Middle frontal gyrus (tissue), 1 donor: ENCODE measurements around the gene MYO5A.
"Not testable (repeated sequence)": the region's sequence is repeated elsewhere in the genome, so short reads cannot be mapped to it uniquely, and the experiment has no call there.

ENCODE experiments used
- DNase-seq: peaks from one replicate; pipeline ENCODE4 v3.0.0-alpha.2; 2015; ENCODE audit warnings: low spot score; ENCODE audit errors: extremely low spot score

Gene MYO5A

DNA sequence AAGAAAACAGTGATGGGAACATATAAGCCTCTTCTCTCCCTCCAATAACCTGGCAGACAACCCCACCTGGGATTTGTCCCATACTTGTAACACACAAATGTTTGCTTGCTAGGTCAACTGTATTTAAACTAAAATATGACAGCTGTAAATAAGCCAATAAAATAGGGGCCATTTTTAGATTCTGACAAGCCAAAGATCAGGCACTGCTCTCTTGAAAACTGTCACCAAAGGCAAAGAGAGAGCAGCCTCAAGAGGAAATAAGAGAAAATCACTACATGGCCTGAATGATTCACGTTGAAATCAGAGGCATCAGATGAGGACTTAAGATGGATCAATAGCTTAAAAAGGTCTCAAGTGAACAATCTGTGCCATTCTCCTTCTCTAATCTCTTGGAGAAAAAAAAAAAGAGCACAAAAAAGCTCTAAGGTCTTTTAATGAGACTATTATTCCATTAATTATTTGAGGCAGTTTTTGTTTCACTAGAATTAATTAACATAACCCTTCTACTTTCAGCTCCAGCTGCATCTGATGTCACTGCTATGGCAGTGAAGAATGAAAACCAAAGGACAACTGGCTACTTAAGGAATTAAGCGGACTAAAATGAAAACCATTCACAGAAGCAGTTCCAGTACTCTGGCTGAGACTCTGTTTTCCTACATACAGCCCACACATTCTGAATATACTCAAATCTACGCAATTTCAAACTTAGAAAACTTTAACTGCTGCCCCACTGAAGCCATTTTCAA lies 19.0 kb downstream of the MYO5A start:
- no peak for DNase-seq

DNA sequence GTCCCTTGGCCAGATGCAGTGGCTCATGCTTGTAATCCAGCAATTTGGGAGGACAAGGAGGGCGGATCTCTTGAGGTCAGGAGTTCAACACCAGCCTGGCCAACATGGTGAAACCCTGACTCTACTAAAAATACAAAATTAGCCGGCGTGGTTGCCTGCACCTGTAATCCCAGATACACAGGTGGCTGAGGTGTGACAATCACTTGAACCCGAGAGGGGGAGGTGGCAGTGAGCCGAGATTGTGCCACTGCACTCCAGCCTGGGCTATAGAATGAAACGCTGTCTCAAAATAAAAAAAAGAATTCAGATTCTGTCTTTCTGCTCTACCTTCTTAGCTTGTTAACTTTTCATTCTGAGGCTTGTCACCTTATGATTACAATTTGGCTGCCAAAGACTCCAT lies 22.1 kb downstream of the MYO5A start:
- DNase-seq: no peak

DNA sequence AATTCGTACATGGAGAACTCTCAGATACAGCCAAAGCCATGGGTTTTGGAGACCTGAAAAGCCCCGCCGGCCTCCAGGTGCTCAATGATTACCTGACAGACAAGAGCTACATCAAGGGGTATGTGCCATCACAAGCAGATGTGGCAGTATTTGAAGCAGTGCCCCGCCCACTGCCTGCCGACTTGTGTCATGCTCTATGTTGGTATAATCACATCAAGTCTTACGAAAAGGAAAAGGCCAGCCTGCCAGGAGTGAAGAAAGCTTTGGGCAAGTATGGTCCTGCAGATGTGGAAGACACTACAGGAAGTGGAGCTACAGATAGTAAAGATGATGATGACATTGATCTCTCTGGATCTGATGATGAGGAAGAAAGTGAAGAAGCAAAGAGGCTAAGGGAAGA lies 23.5 kb downstream of the MYO5A start:
- no peak for DNase-seq

DNA sequence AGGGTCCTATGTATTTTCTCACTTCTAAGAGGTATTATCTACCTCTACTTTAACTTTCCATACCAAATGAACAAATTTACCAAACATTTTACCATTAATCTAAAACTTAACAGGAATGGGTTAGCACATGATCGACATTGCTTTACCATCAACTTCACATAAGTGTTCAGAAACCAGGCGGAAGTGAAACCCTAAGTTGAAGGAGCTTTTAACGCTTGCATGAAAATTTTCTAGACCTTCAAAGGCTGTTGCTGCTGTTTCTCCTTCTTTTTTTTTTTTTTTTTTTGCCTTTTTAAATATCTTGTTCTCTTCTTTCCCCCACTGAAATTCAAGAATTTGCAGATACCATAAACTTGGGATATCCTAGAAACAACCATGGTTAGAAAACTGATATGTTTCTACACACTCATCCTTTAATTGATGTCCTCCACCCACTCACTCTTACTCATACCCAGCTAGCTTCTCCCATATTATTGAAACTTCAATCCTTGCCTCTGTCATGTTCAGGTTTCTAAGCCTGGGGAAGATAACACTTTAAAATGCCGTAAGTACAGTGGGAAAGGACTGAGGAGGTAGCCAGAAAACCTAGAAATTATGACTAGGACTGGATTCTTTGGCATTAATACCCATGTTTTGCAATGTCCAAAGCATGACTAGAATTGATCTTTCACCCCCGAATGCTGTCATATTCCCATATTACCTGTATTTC lies 24.7 kb downstream of the MYO5A start:
- no peak for DNase-seq

DNA sequence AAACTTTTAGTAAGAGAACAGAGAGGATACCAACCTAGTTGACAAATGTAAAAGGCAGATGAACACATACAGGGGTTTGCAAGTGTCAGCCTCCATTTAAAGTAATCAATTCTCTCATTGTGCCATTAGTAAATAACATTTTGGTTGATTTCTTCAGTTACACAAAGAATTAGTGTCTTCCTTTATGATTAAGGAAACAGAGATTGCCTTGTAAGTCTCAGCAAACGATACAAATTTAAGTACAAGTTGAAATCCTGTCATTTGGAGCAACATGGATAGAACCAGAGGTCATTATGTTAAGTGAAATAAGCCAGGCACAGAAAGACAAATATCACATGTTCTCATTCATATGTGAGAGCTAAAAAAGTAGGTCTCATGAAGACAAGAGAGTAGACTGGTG lies 26.1 kb downstream of the MYO5A start:
- DNase-seq: no peak

DNA sequence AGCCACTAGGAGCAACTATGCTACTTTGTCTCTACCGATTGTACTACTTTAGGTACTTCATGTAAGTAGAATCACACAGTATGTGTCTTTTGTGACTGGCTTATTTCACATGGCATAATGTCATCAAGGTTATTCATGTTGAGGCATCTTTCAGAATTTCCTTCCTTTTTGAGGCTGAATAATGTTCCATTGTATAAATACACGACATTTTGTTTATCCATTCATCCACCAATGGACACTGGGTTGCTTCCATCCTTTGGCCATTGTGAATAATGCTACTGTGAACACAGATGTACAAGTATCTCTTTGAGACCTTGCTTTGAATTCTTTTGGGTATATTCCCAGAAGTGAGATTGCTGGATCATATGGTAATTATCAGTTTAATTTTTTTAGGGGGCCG lies 29.2 kb downstream of the MYO5A start:
- no peak for DNase-seq

DNA sequence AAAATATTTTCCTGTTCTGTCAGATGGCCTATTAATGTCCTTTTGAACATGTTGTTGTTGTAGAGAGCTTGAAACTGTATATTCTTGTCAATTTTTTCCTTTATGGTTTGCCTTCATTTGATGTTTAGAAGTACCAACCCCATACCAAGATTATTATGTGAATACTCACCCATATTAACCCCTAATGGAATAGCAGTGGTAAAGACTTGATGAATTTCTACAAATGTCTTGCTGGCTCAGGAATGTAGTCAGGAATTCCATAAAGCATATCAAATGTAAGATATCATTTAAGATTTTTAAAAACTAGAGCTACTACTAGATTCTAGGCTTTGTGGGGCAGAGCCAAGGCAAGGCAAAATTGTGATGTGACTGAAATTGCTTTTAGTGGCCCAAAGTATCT lies 30.0 kb downstream of the MYO5A start:
- DNase-seq: no peak

DNA sequence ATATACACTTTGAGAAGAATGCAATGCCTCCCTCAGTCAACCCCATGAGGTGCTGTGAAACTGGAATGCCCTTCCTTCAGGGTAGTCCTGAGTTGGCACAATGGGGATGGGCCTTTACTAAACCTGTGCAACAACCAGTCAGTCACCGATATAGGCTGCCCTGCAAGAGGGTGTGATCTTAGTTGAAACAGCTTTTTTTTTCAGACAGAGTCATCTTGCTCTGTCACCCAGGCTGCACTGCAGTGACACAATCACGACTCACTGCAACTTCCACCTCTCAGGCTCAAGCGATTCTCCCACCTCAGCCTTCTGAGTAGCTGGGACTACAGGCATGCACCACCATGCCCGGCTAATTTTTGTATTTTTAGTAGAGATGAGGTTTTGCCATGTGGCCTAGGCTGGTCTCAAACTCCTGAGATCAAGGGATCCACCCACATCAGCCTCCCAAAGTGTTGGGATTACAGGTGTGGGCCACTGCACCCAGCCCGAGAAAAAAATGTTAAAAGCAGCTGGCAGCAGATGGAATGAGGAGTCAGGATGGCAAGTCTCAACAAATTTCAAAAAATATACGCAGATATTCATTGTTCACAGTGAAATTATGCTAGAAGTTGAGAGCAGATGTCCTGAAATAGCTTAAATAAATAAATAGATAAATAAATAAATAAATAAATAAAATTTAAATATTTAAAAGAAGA lies 31.8 kb downstream of the MYO5A start:
- DNase-seq: no peak

DNA sequence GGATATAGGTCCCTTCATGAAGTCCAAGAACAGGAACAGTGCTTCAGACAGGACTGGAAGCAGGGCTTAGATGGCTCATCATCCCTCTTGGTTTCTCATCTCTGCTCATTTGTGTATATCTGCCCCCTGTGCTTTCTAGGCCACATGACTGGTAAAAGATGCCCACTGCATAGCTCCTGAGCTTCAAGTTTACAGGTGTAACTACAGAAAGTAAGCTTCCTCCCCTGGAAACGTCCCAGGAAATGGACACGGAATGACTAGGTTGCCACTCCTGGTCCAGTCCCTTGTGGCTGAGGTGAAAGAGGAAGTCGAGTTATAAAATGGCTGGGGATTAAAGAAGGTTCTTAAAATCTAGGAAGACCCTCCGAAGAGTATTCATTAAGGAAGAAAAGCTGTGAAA lies 32.5 kb downstream of the MYO5A start:
- DNase-seq: no peak

DNA sequence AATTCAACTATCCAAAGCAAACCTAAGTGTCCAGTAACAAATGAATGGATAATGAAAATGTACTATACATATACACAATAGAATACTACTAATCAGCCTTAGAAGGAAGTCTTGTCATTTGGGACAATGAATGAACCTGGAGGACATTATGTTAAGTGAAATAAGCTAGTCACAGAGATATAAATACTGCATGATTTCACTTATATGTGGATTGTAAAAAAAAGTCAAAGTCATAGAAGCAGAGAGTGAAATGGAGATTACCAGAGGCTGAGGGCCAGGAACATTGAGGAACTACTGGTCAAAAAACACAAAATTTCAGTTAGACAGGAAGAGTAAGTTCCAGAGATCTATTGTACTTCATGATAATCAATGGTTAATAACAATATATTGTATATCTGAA lies 33.6 kb downstream of the MYO5A start:
- DNase-seq: no peak

DNA sequence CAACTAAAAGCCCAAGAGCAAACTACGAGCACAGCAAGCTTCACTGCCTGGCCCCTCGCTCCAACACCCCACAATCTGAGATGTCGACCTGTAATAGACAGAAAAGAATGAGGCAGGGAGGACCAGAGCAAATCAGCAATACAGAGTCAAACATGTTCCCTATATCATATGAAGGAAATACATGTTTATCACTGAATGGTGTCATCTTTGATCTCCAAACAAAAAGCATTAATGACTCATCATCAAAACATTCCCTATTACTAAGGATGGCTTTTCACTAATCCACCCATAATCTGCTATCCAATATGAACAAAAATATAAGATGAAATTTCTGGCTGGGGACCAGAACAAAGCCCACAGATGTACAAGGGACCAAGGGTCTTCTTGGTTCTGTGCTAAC lies 34.7 kb downstream of the MYO5A start:
- no peak for DNase-seq

DNA sequence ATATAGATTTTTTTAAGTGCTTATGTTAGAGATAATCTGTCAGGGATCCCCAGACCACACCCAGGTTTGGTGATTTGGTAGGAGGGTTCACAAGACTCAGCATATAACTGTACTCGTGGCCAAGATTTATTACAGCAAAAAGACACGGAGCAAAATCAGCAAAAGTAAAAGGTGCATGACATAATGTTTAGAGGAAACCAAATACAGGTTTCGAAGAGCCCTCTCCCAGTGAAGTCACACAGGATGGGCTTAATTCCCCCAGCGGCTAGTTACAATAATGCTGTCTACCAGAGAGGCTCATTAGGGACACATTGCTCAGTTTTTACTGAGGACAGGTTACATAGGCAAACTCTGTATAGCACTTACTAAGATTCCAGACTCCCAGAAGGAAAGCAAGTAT lies 36.5 kb downstream of the MYO5A start:
- no peak for DNase-seq

DNA sequence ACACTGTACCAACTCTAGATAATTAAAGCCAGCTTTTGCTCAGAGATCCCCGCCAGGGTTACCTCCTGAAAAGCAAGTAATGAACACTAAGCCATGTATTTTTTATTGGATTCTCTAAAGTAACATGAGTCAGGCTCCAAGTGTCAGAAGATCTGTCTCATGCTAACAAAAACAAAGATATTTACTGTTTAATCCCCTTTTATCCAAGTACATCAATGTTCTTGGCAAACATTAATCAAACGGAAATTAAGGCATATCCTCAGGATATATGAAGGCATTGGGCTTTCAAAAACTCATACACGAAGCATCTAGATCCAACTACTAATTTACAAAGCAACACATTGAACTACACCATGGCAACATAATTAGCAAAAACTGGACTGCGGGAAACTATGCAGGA lies 37.2 kb downstream of the MYO5A start:
- no peak for DNase-seq

DNA sequence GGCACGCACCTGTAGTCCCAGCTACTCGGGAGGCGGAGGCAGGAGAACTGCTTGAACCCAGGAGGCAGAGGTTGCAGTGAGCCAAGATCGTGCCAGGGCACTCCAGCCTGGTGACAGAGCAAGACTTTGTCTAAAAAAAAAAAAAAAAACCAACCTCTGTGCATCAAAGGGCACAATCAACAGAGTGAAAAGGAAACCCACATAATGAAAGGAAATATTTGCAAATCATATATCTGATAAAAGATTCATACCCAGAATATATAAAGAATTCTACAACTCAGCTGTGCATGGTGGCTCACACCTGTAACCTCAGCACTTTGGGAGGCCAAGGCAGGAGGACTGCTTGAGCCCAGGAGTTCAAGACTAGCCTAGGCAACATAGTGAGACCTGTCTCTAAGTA lies 39.2 kb downstream of the MYO5A start:
- not testable (repeated sequence) for DNase-seq

DNA sequence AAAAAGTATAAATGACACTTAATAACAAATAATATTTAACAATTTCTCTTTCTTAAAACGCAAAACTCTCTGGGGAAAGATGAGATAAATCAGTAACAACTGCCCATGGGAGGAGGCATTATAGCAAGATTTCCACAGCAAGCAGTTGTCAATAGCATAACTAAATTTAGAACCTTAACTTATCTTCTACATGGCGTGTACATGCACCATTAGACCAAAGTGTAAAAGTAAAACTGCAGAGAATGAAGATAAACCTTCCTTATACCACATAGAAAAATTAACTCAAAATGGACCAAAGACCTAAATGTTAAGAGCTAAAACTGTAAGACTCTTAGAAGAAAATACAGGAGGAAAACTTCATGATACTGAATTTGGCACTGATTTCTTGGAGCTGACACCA lies 39.9 kb downstream of the MYO5A start:
- DNase-seq: no peak

DNA sequence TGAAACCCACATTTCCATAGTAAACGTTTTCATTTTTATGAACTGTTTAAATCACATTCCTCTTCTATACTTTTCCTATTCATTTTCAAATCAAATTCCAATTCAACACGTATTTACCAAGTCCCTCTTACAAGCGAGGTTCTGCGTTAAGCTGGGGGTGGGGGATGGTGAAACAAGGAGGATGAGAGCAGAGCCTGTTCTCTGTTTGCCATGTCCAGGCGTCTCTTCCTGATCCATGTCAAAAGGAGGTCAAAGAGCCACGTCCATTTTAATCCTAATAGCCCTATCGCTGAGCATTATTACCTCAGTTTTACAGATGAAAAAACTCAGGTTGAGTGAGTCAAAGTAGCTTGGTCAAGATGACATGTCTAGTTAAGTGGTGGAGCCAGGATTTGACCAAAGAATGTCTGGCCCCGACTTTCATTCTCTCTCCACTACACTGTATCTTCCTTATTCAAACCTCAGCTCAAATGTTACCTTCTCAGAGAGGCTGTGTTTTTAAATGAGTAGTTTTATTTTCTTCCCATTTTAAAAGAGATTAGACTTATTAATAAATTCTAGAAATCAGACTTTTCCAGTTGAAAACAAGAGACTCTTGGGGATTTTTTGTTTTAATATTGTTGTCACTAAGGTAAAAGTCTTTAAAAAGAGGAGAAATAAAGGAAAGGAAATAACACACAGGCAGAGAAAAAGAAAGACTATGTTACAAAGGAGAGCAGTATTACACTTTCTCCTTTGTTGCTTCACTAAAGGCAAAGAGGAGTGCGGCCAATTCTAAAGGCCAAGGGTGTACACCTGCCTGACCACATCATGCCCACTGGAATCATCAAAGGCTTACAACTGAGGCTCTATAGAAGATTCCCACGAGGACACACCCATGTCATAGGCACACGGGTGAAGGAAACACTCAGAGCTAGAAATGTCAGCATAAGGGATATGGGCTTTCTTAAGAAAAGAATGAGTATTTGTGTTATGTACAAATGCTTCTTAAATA lies 42.4 kb downstream of the MYO5A start:
- no peak for DNase-seq

DNA sequence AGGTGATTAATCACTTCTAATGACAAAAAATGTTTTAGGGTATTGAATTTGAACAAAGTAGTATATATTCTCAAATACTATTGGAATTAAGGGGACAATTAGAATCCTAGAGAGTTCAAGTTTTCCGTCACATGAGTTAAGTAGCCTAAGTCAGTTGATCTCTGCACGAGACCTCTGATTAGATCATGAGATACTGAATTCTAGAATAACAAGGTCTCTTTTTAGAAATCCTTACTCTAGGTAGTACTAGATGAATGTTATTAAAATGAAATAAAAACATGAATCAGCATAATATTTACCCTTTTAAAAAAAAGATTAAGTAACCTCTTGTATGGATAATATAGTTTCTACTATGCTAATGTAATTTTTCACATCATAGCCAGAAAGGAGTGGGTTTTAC lies 43.4 kb downstream of the MYO5A start:
- no peak for DNase-seq

DNA sequence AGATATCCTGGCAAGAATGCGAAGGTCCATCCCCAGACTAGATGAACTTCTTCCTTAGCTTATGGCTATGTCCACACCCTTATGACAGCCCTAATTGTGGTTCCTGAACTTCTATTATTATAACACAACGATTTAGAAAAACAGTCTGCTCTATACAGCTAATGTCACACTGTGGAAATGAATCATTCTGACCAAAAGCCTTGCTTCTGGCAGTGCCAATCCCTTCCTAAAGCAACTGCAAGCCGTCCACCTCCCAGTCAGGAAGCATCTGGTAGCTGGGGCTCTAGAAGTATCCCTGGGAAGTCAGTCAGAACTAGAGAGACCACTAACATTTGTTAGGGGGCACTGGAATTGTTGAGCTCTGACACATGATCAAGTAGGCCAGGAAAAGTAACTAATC lies 45.0 kb downstream of the MYO5A start:
- no peak for DNase-seq

DNA sequence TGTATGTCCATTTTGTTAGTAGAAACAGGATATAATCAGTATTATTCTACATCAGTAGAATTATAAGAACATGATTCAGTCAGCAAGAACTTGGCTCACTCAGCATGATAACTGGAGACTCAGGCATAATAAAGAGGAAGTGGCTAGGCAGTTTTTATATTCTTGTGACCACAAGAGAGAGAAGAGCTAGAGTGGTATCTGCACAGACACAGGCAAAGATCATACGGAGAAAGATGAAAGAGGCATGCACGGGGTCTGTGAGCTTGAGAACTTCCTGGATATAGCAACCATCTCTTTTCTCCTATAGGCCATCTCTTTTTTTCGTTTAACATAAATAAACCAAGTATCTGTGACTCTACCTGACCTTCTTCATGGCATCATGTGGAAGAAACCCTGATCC lies 46.8 kb downstream of the MYO5A start:
- DNase-seq: no peak

DNA sequence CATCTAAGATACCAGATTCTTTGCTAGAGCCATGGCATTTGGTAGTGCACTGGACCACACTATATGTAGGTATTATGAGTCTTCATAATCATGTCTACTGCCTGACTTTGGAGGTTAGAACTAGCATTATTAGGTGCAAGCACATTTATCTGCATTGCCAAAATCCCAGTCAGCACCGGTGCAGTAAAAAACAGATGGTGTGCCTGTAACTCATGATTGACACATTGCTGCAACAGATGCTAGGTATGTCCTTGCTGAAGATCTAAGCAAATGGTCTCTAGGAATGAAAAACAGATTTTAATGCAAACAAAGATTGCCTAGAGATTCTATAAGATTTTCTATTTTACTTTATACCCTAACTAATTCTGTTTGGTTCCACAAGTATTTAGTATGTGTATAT lies 47.7 kb downstream of the MYO5A start:
- DNase-seq: no peak

DNA sequence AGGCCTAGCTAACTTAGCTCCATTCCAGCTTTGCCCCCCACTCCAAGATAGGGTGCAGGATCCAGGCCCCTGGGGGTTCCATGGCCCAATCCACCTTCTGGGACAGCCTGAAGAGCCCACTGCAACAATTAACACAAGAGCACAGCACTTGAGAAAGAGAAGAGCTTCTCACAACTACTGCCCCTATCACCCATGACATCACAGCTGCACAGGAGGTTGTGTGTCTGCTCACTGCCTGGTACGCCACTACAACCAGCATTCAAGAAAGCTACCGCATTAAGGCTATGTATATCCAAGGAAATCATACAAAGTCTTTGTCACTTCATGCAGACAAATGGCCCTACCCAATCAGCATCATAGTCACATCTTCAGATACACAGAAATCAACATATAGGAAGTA lies 62.0 kb downstream of the MYO5A start:
- no peak for DNase-seq
